BE2C (cell line): ENCODE data around the gene MEX3D.
"Not testable (repeated sequence)": the region's sequence is repeated elsewhere in the genome, so short reads cannot be mapped to it uniquely, and the experiment has no call there.

ENCODE experiments used
- DNase-seq: peaks from one replicate; pipeline ENCODE4 v3.0.0-alpha.2; 2020
- H3K27me3 ChIP-seq: fragments of 250-450 bp; sonication (Bioruptor Pico); 2 replicates; pipeline ENCODE4 v1.5.1; 2020; ENCODE audit warnings: mild to moderate bottlenecking
- H3K36me3 ChIP-seq: fragments of 250-450 bp; sonication (Bioruptor Pico); 2 replicates; pipeline ENCODE4 v1.5.1; 2020; ENCODE audit warnings: mild to moderate bottlenecking
- H3K4me1 ChIP-seq: fragments of 250-450 bp; sonication (Bioruptor Pico); 2 replicates; pipeline ENCODE4 v1.5.1; 2020
- H3K4me3 ChIP-seq: 2 replicates; pipeline ENCODE4 v1.5.1; 2011; ENCODE audit warnings: low read depth, low read length
- H3K9me3 ChIP-seq: fragments of 250-450 bp; sonication (Bioruptor Pico); 2 replicates; pipeline ENCODE4 v1.5.1; 2020
- TF ChIP-seq, protein P1 (sequence below): IDR thresholded peaks from 2 replicates; pipeline ENCODE4 v1.5.1; 2012; ENCODE audit warnings: mild to moderate bottlenecking, low read depth, low read length

MEX3D gene

DNA sequence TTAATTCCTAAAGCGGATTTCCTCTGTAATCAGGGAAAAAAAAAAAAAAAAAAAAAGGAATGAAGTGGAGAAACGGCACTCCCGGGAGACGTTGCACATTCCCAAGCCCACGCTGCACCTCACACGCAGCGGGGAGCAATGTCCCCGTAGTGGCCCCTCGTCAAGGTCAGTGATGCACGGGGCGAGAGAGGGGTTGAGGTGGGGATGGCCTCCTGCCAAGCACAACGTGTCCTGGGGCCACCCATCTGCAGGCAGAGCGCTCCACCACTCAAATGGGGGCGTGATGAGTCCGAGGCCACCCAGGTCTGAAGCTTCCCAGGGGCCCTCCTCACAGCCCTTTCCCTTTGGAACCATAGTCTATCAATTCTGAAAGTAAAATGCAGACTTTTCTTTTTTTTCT lies 29.1 kb downstream of the MEX3D start:
- H3K4me3 ChIP-seq = no peak overlapping the region
- H3K4me1 ChIP-seq = no peaks in the 10 kb centered on the region
- TF ChIP-seq, protein P1, sequence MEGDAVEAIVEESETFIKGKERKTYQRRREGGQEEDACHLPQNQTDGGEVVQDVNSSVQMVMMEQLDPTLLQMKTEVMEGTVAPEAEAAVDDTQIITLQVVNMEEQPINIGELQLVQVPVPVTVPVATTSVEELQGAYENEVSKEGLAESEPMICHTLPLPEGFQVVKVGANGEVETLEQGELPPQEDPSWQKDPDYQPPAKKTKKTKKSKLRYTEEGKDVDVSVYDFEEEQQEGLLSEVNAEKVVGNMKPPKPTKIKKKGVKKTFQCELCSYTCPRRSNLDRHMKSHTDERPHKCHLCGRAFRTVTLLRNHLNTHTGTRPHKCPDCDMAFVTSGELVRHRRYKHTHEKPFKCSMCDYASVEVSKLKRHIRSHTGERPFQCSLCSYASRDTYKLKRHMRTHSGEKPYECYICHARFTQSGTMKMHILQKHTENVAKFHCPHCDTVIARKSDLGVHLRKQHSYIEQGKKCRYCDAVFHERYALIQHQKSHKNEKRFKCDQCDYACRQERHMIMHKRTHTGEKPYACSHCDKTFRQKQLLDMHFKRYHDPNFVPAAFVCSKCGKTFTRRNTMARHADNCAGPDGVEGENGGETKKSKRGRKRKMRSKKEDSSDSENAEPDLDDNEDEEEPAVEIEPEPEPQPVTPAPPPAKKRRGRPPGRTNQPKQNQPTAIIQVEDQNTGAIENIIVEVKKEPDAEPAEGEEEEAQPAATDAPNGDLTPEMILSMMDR = no peak
- H3K27me3 ChIP-seq = peaks cover 34% of the 10 kb centered on the region
- no peaks in the 10 kb centered on the region for H3K36me3 ChIP-seq
- no peaks in the 10 kb centered on the region for H3K9me3 ChIP-seq
- DNase-seq = no peak

DNA sequence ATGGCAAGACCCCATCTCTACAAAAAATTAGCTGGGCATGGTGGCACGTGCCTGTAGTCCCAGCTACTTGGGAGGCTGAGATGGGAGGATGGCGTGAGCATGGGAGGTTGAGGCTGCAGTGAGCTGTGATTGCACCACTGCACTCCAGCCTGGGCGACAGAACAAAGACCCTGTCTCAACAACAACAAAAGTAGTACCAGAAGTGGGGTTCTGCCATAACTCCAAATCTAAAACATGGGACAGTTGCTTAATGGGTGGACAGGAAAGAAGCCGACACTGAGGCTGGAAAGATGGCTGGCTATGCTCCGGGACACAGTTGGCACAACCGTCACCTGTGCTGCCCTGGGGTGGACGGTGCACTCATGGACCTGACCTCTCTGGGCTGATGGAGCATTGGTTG lies 32.4 kb downstream of the MEX3D start:
- DNase-seq = not testable (repeated sequence)

GRCh38 chr19:1534972-1535371 lies 33.2 kb downstream of the MEX3D start:
- TF ChIP-seq, protein P1 = no peak
- Histone ChIP-seq H3K4me3 (no peak overlapping the region), H3K9me3 (no peaks in the 10 kb centered on the region), H3K36me3 (no peaks in the 10 kb centered on the region), H3K27me3 (peaks cover 35% of the 10 kb centered on the region), H3K4me1 (no peaks in the 10 kb centered on the region)
- DNase-seq = no peak

More for the DNA sequence above, 32.4 kb downstream of the MEX3D start:
- not testable (repeated sequence) for H3K9me3 ChIP-seq, H3K36me3 ChIP-seq, H3K4me1 ChIP-seq, H3K4me3 ChIP-seq
- peaks cover 39% of the 10 kb centered on the region for H3K27me3 ChIP-seq

- H3K27me3 ChIP-seq = peaks cover 44% of the 10 kb centered on the region
- H3K9me3 ChIP-seq = no peaks in the 10 kb centered on the region
- H3K4me3 ChIP-seq = no peak overlapping the region
- no peaks in the 10 kb centered on the region for H3K4me1 ChIP-seq
- no peaks in the 10 kb centered on the region for H3K36me3 ChIP-seq
- TF ChIP-seq, protein P1 = no peak
- DNase-seq = no peak
Measured at GRCh38 chr19:1533510-1534150, 34.5 kb downstream of the MEX3D start.

GRCh38 chr19:1532003-1532402 lies 36.1 kb downstream of the MEX3D start:
- TF ChIP-seq, protein P1 = no peak
- Histone ChIP-seq H3K36me3 (no peaks in the 10 kb centered on the region), H3K4me3 (no peak overlapping the region), H3K9me3 (no peaks in the 10 kb centered on the region), H3K4me1 (no peaks in the 10 kb centered on the region), H3K27me3 (peaks cover 44% of the 10 kb centered on the region)
- DNase-seq = no peak

DNA sequence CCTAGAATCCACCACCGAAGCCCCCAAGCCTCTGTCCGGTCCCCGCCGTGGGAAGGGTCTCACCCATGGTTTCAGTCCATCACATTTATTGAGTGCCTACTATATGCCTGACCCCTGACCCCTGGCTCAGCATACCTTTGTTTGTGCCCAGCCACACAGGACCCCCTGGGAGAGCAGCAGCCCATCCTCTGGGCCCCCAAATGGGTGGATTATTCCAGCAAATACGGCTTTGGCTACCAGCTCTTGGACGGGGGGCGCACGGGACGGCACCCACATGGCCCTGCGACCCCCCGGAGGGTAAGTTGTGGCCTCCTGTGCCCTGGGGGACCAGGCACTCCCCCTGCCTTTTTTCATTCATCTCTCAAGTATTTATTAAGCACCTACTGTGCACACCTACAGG lies 36.5 kb downstream of the MEX3D start:
- no peak for DNase-seq
- TF ChIP-seq, protein P1 = no peak

GRCh38 chr19:1530856-1531255 lies 37.3 kb downstream of the MEX3D start:
- H3K27me3 ChIP-seq = peaks cover 49% of the 10 kb centered on the region
- not testable (repeated sequence) for DNase-seq, H3K4me1 ChIP-seq

More for the DNA sequence above, 36.5 kb downstream of the MEX3D start:
- no peaks in the 10 kb centered on the region for H3K9me3 ChIP-seq
- no peaks in the 10 kb centered on the region for H3K36me3 ChIP-seq
- no peaks in the 10 kb centered on the region for H3K4me1 ChIP-seq
- no peak overlapping the region for H3K4me3 ChIP-seq
- H3K27me3 ChIP-seq = peaks cover 44% of the 10 kb centered on the region

More at GRCh38 chr19:1530856-1531255, 37.3 kb downstream of the MEX3D start:
- H3K9me3 ChIP-seq, H3K36me3 ChIP-seq, H3K4me3 ChIP-seq: not testable (repeated sequence)
